ENCODE results near the gene HOXA4. TPM values are rescaled to one million over a fixed set of nuclear protein-coding genes. Genes with fewer than 3 reads are reported as not detected.

HOXA4 gene
- total RNA-seq, 1 donor from 2014 or later, result not detected

- no peak for DNase-seq (ENCODE audit: extremely low spot score, unreplicated experiment)
- H3K36me3 Mint-ChIP-seq (ENCODE audit: unreplicated experiment), result no peaks in the 10 kb centered on the region
- H3K9me3 Mint-ChIP-seq (ENCODE audit: unreplicated experiment), result no peaks in the 10 kb centered on the region
- H3K27me3 Mint-ChIP-seq (ENCODE audit: unreplicated experiment), result peaks cover 91% of the 10 kb centered on the region
- H3K4me1 Mint-ChIP-seq (ENCODE audit: unreplicated experiment), result no peaks in the 10 kb centered on the region
- TF ChIP-seq CTCF (IDR thresholded peaks at IDR 0.05), result no peak
- no peak overlapping the region for H3K27ac Mint-ChIP-seq (ENCODE audit: unreplicated experiment)
- H3K4me3 Mint-ChIP-seq (ENCODE audit: unreplicated experiment), result no peak overlapping the region
Measured at GRCh38 chr7:27125986-27126394, 4.6 kb downstream of the HOXA4 start.

- Mint-ChIP-seq H3K27ac (ENCODE audit: unreplicated experiment) (no peak overlapping the region), H3K4me3 (ENCODE audit: unreplicated experiment) (no peak overlapping the region)
Measured at GRCh38 chr7:27124902-27125689, 5.5 kb downstream of the HOXA4 start.

GRCh38 chr7:27124096-27124901 is 6.3 kb downstream of the HOXA4 start:
- Mint-ChIP-seq H3K36me3 (ENCODE audit: unreplicated experiment) (no peaks in the 10 kb centered on the region), H3K27ac (ENCODE audit: unreplicated experiment) (no peak overlapping the region), H3K27me3 (ENCODE audit: unreplicated experiment) (peaks cover 98% of the 10 kb centered on the region), H3K4me1 (ENCODE audit: unreplicated experiment) (no peaks in the 10 kb centered on the region), H3K9me3 (ENCODE audit: unreplicated experiment) (no peaks in the 10 kb centered on the region), H3K4me3 (ENCODE audit: unreplicated experiment) (no peak overlapping the region)
- no peak for TF ChIP-seq CTCF (IDR thresholded peaks at IDR 0.05)
- no peak for DNase-seq (ENCODE audit: extremely low spot score, unreplicated experiment)

More at GRCh38 chr7:27124902-27125689, 5.5 kb downstream of the HOXA4 start:
- H3K4me1 Mint-ChIP-seq (ENCODE audit: unreplicated experiment), result no peaks in the 10 kb centered on the region
- H3K9me3 Mint-ChIP-seq (ENCODE audit: unreplicated experiment), result no peaks in the 10 kb centered on the region
- TF ChIP-seq CTCF (IDR thresholded peaks at IDR 0.05), result no peak
- peaks cover 96% of the 10 kb centered on the region for H3K27me3 Mint-ChIP-seq (ENCODE audit: unreplicated experiment)
- H3K36me3 Mint-ChIP-seq (ENCODE audit: unreplicated experiment), result no peaks in the 10 kb centered on the region
- DNase-seq (ENCODE audit: extremely low spot score, unreplicated experiment), result no peak

GRCh38 chr7:27123477-27124053 is 7.0 kb downstream of the HOXA4 start:
- TF ChIP-seq CTCF (IDR thresholded peaks at IDR 0.05), result no peak
- no peak for DNase-seq (ENCODE audit: extremely low spot score, unreplicated experiment)
- Mint-ChIP-seq H3K27me3 (ENCODE audit: unreplicated experiment) (peaks cover 98% of the 10 kb centered on the region), H3K27ac (ENCODE audit: unreplicated experiment) (no peak overlapping the region), H3K9me3 (ENCODE audit: unreplicated experiment) (no peaks in the 10 kb centered on the region), H3K4me1 (ENCODE audit: unreplicated experiment) (no peaks in the 10 kb centered on the region), H3K36me3 (ENCODE audit: unreplicated experiment) (no peaks in the 10 kb centered on the region), H3K4me3 (ENCODE audit: unreplicated experiment) (no peak overlapping the region)
